Measurements from ENCODE around the gene PRKAR1B. TPM values are rescaled to one million over a fixed set of nuclear protein-coding genes. Genes with fewer than 3 reads are reported as not detected.

PRKAR1B gene
- total RNA-seq, 2 donors from 2014 or later = 15.6 to 18.4 TPM

DNA sequence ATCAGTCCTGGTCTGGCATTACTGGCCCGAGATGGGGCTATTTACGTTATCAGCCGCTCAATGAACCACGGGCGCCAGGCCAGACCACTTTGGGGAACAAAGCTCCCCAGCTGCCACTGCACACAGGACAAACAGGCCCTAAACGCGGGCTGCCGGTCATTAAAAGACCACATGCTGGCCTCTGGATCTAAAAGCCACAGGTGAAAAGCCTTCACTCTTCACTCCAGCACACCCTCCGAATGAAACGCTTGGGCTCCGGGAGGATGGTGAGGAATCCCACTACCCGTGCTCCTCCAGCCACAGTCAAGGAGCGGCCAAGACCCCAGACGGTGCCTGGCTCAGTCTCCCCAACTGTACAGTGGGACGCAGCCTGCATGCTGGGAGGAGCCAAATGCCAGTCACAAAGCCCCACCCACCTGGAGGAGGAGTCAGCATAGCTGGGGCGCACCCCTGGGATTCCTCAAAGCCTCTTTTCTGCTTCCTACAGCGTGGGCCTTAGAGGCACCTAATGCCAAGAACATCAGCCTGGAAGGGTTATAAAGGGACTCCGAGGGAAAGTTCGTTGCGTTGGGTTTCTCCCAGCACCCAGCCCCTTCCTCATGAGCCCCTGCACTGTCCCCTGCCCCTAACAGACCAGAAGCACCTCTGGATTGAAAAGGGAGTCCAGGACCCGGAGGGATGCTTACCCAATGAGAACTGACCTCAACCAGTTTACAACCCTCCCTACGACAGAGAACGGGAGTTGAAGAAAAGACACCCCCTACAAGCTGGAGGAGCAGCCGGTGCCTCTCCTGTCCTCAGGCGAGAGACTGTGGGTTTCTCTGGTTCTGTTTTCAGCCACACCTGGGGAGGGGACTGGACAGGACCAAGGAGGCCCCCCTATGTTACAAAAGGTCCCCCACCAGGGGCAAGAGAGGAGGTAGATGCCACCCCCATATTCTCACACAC lies 212.2 kb downstream of the PRKAR1B start:
- Histone ChIP-seq H3K27me3 (replicated peaks; ENCODE audit: insufficient read depth) (no peaks in the 10 kb centered on the region), H3K4me1 (ENCODE audit: control insufficient read depth in 1 of 2, low read depth in 2 of 2) (peaks cover 23 to 52% of the 10 kb centered on the region in 2 donors), H3K36me3 (peaks cover 20% of the 10 kb centered on the region), H3K9me3 (no peaks in the 10 kb centered on the region), H3K27ac (peak overlapping the region; percentile 95 to 100), H3K4me3 (peak overlapping the region; percentile 100)
- TF ChIP-seq, protein P1, sequence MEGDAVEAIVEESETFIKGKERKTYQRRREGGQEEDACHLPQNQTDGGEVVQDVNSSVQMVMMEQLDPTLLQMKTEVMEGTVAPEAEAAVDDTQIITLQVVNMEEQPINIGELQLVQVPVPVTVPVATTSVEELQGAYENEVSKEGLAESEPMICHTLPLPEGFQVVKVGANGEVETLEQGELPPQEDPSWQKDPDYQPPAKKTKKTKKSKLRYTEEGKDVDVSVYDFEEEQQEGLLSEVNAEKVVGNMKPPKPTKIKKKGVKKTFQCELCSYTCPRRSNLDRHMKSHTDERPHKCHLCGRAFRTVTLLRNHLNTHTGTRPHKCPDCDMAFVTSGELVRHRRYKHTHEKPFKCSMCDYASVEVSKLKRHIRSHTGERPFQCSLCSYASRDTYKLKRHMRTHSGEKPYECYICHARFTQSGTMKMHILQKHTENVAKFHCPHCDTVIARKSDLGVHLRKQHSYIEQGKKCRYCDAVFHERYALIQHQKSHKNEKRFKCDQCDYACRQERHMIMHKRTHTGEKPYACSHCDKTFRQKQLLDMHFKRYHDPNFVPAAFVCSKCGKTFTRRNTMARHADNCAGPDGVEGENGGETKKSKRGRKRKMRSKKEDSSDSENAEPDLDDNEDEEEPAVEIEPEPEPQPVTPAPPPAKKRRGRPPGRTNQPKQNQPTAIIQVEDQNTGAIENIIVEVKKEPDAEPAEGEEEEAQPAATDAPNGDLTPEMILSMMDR (IDR thresholded peaks at IDR 0.05) = no peak
- ATAC-seq (ENCODE audit: insufficient number of reproducible peaks, low FRiP score, low read depth) (no peak), DNase-seq (ENCODE audit: low spot score) (no peak)

DNA sequence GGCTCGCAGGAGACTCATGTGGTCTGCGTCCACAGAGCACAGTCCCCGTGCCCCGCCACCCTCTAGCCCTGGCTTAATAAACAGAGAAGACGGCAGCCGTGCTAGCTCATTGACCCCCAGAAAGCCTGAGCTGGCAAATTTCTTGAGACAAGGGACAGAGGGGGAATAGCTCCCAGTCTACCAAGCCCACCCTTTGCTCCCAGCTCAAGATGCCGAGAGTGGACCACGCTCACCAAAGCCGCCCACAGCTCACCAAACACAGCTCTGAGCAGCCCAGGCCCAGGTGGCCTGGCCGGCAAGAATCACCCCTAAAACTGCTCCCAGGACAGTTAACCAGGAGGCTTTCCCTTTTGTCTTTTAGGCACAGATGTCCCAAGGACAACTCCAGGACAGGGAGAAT lies 212.8 kb downstream of the PRKAR1B start:
- Histone ChIP-seq H3K4me1 (ENCODE audit: control insufficient read depth in 1 of 2, low read depth in 2 of 2) (peaks cover 23 to 57% of the 10 kb centered on the region in 2 donors), H3K9me3 (no peaks in the 10 kb centered on the region), H3K4me3 (peak overlapping the region; percentile 100), H3K27me3 (replicated peaks; ENCODE audit: insufficient read depth) (no peaks in the 10 kb centered on the region), H3K36me3 (peaks cover 27% of the 10 kb centered on the region), H3K27ac (peak overlapping the region; percentile 95 to 100)
- ATAC-seq (ENCODE audit: insufficient number of reproducible peaks, low FRiP score, low read depth) (no peak), DNase-seq (ENCODE audit: low spot score) (no peak)
- TF ChIP-seq, protein P1 (IDR thresholded peaks at IDR 0.05) = no peak

DNA sequence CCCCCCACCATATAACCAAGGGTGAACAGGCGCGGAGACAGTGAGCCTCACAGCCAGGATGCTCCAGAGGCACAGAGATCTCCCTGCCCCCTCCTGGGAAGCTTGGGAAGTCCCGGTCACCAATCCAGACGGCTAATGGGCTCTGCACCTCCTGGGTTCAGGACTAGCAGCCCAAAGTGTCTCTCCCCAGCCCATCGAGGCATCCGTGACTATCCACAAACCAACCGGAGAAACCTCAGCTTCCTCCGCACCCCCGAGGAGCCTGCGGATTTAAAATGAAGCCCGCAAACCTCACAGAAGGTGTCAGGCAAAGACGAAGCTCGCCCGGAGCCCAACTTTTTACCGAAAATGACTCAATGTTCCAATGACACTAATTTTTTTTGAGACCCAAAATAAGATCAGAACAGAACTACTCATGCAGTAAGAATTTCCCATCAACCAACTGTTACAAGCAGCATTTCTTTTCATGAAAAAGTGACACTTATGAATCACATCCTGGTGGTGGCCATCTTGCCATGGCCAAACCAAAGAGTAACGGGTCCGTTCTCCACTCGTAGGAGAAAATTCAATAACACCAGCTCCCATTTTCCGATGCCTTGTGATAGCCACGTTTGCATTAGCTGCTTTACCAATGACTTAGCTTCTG lies 213.4 kb downstream of the PRKAR1B start:
- Histone ChIP-seq H3K27ac (peak overlapping the region; percentile 95 to 100), H3K36me3 (peaks cover 33% of the 10 kb centered on the region), H3K27me3 (replicated peaks; ENCODE audit: insufficient read depth) (no peaks in the 10 kb centered on the region), H3K4me3 (peak overlapping the region; percentile 100), H3K9me3 (no peaks in the 10 kb centered on the region), H3K4me1 (ENCODE audit: control insufficient read depth in 1 of 2, low read depth in 2 of 2) (peaks cover 25 to 63% of the 10 kb centered on the region in 2 donors)
- TF ChIP-seq, protein P1 (IDR thresholded peaks at IDR 0.05) = no peak
- no peak for DNase-seq (ENCODE audit: low spot score)
- ATAC-seq (ENCODE audit: insufficient number of reproducible peaks, low FRiP score, low read depth) = peak; percentile 45

DNA sequence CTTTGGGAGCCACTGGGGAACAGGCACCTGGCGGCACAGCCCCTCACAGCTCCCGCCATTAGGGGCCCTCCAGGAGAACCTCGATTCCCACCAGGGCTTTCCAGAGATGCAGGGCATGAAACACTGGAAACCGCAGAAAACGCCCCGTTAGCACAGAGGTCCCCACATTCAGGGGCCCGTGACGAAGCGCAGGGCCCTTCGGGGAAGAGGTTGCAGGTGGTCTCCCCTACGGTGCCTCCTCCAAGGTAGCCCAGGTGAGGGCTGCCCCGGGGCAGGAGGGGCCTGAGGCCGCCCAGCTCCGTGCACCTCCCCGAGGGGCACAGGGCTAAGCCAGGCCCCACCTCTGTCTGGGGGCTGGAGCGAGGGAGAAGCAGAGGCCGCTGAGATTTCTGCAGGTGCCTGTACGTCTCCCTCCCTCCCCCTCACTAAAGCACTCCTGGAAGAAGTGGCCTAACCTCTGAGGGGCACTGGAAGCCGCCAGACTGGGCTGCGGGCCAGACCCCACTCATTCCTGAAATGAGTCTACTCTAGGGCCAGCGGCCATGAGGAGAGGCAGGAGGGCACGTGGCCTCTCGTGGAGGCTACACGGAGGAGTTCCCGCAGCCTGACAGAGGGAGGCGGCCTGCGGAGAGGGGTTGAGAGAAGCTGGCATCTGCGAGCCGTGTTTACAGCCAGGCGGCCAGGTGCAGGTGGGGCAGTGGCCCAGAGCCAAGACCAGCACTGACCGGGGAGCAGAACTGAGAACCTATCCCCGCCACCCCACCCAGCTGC lies 214.4 kb downstream of the PRKAR1B start:
- Histone ChIP-seq H3K9me3 (no peaks in the 10 kb centered on the region), H3K4me1 (ENCODE audit: control insufficient read depth in 1 of 2, low read depth in 2 of 2) (peaks cover 33 to 72% of the 10 kb centered on the region in 2 donors), H3K27me3 (replicated peaks; ENCODE audit: insufficient read depth) (no peaks in the 10 kb centered on the region), H3K4me3 (peak overlapping the region; percentile 100), H3K27ac (peak overlapping the region; percentile 95 to 100), H3K36me3 (peaks cover 39% of the 10 kb centered on the region)
- DNase-seq (ENCODE audit: low spot score) = no peak
- TF ChIP-seq, protein P1 (IDR thresholded peaks at IDR 0.05) = no peak
- peak; percentile 19 for ATAC-seq (ENCODE audit: insufficient number of reproducible peaks, low FRiP score, low read depth)

Data from thoracic aorta (tissue), 2 donors.